GM19238 (cell line): ENCODE results near the gene HDAC11.
"Not testable (repeated sequence)": the region's sequence is repeated elsewhere in the genome, so short reads cannot be mapped to it uniquely, and the experiment has no call there.

Experiments
- DNase-seq: peaks from one replicate; pipeline ENCODE4 v3.0.0; 2011; ENCODE audit warnings: low spot score; ENCODE audit not compliant: insufficient read length

The HDAC11 gene

GRCh38 chr3:13507570-13508339, 27.6 kb downstream of the HDAC11 start:
- no peak for DNase-seq

- no peak for DNase-seq
These were observed 28.4 kb downstream of the HDAC11 start for GRCh38 chr3:13508496-13508895.

GRCh38 chr3:13509059-13509815, 29.1 kb downstream of the HDAC11 start:
- no peak for DNase-seq

- no peak for DNase-seq
These were observed 29.7 kb downstream of the HDAC11 start for GRCh38 chr3:13509816-13510192.

GRCh38 chr3:13512451-13512850, 32.3 kb downstream of the HDAC11 start:
- no peak for DNase-seq

- no peak for DNase-seq
These were observed 33.2 kb downstream of the HDAC11 start for GRCh38 chr3:13513051-13513912.

GRCh38 chr3:13513913-13514517, 33.9 kb downstream of the HDAC11 start:
- no peak for DNase-seq

- DNase-seq, result no peak
These were observed 34.7 kb downstream of the HDAC11 start for GRCh38 chr3:13514639-13515435.

GRCh38 chr3:13515786-13516759, 36.0 kb downstream of the HDAC11 start:
- DNase-seq, result no peak

- DNase-seq, result no peak
These were observed 36.6 kb downstream of the HDAC11 start for GRCh38 chr3:13516760-13517135.

- DNase-seq, result no peak
These were observed 37.3 kb downstream of the HDAC11 start for GRCh38 chr3:13517253-13517977.

GRCh38 chr3:13518516-13518953, 38.4 kb downstream of the HDAC11 start:
- no peak for DNase-seq

- DNase-seq, result no peak
These were observed 39.1 kb downstream of the HDAC11 start for GRCh38 chr3:13519006-13519791.

GRCh38 chr3:13520326-13520880, 40.3 kb downstream of the HDAC11 start:
- DNase-seq, result no peak

- no peak for DNase-seq
These were observed 41.2 kb downstream of the HDAC11 start for GRCh38 chr3:13521309-13521708.

- not testable (repeated sequence) for DNase-seq
These were observed 41.6 kb downstream of the HDAC11 start for GRCh38 chr3:13521749-13522148.

GRCh38 chr3:13522236-13522635, 42.1 kb downstream of the HDAC11 start:
- DNase-seq, result no peak
